HEK293 (cell line): ENCODE measurements around the gene SETD2.

ENCODE experiments used
- CTCF ChIA-PET: fragments of 350-600 bp; formaldehyde crosslinking; extraction: SDS; loops from one replicate; lab custom pipeline; 2021; ENCODE audit warnings: antibody characterized with exemption; lab: Yijun Ruan, JAX
- POLR2A ChIA-PET: fragments of 300-600 bp; formaldehyde crosslinking; extraction: SDS; loops from one replicate; lab custom pipeline; 2020; ENCODE audit warnings: antibody characterized with exemption, inconsistent platforms; lab: Yijun Ruan, JAX
- H3K27ac ChIP-seq: fragments of 200-500 bp; sonication (Bioruptor generic); 2 replicates; pipeline ENCODE4 v1.5.1; 2014; ENCODE audit warnings: low read depth, low read length, control low read depth, inconsistent platforms; ENCODE audit errors: extremely low read depth
- H3K36me3 ChIP-seq, 2 experiments: fragments of 200-500 bp in 1 of 2; sonication (Bioruptor generic) in 1 of 2; 1 replicate in 1 of 2; 2 replicates in 1 of 2; pipeline ENCODE4 v1.5.1; 2014 to 2017; ENCODE audit warnings: inconsistent platforms in 2 of 2, low read length in 2 of 2; ENCODE audit not compliant: control insufficient read depth in 2 of 2, insufficient read depth in 1 of 2
- H3K4me1 ChIP-seq: fragments of 200-500 bp; sonication (Bioruptor generic); 2 replicates; pipeline ENCODE4 v1.5.1; 2014; ENCODE audit warnings: mild to moderate bottlenecking, low read length, inconsistent platforms; ENCODE audit not compliant: control insufficient read depth, insufficient read depth
- H3K4me3 ChIP-seq: 2 replicates; pipeline ENCODE4 v1.5.1; 2011; ENCODE audit warnings: low read depth, mild to moderate bottlenecking, control low read depth, low read length, moderate library complexity
- H3K9me3 ChIP-seq: fragments of 200-500 bp; sonication (Bioruptor generic); 2 replicates; pipeline ENCODE4 v1.5.1; 2014; ENCODE audit warnings: low read depth, low read length, inconsistent platforms; ENCODE audit not compliant: control insufficient read depth, insufficient read depth
- BCL11B ChIP-seq: fragments of 450-650 bp; formaldehyde crosslinking; IDR thresholded peaks from 2 replicates; pipeline ENCODE4 v1.5.1; 2016; ENCODE audit warnings: low read depth, missing biosample characterization, missing genetic modification characterization
- GLIS1 ChIP-seq: fragments of 450-650 bp; formaldehyde crosslinking; IDR thresholded peaks from 2 replicates; pipeline ENCODE4 v1.5.1; 2016; ENCODE audit warnings: missing biosample characterization, missing genetic modification characterization
- HOXC10 ChIP-seq: sonication (generic); formaldehyde crosslinking; IDR thresholded peaks from 2 replicates; pipeline ENCODE4 v1.8.1; 2023; ENCODE audit warnings: mild to moderate bottlenecking, missing genetic modification reagents
- IKZF3 ChIP-seq: fragments of 450-650 bp; IDR thresholded peaks from 2 replicates; pipeline ENCODE4 v1.5.0; 2018; ENCODE audit warnings: missing biosample characterization, mild to moderate bottlenecking, missing genetic modification characterization, moderate library complexity
- KLF16 ChIP-seq: fragments of 450-650 bp; formaldehyde crosslinking; IDR thresholded peaks from 2 replicates; pipeline ENCODE4 v1.5.1; 2017; ENCODE audit warnings: missing biosample characterization, missing genetic modification characterization
- WT1 ChIP-seq: fragments of 450-650 bp; formaldehyde crosslinking; IDR thresholded peaks from 2 replicates; pipeline ENCODE4 v1.5.1; 2016; ENCODE audit warnings: missing biosample characterization, missing genetic modification characterization
- YY1 ChIP-seq: fragments of 450-650 bp; formaldehyde crosslinking; IDR thresholded peaks from 2 replicates; pipeline ENCODE4 v1.5.1; 2018; ENCODE audit warnings: missing biosample characterization, missing genetic modification characterization
- ZBTB10 ChIP-seq: fragments of 450-650 bp; formaldehyde crosslinking; IDR thresholded peaks from 2 replicates; pipeline ENCODE4 v1.5.1; 2016; ENCODE audit warnings: missing biosample characterization, missing genetic modification characterization
- ZNF10 ChIP-seq: fragments of 450-650 bp; formaldehyde crosslinking; IDR thresholded peaks from 2 replicates; pipeline ENCODE4 v1.5.1; 2017; ENCODE audit warnings: missing biosample characterization, missing genetic modification characterization
- ZNF146 ChIP-seq: fragments of 450-650 bp; formaldehyde crosslinking; IDR thresholded peaks from 2 replicates; pipeline ENCODE4 v1.5.1; 2016; ENCODE audit warnings: missing biosample characterization, missing genetic modification characterization
- ZNF169 ChIP-seq: fragments of 450-650 bp; formaldehyde crosslinking; IDR thresholded peaks from 2 replicates; pipeline ENCODE4 v1.5.1; 2016; ENCODE audit warnings: missing biosample characterization, missing genetic modification characterization
- ZNF184 ChIP-seq: fragments of 450-650 bp; IDR thresholded peaks from 2 replicates; pipeline ENCODE4 v1.5.1; 2018; ENCODE audit warnings: missing biosample characterization, mild to moderate bottlenecking, missing genetic modification characterization
- ZNF223 ChIP-seq: fragments of 450-650 bp; formaldehyde crosslinking; IDR thresholded peaks from 2 replicates; pipeline ENCODE4 v1.5.1; 2016; ENCODE audit warnings: missing biosample characterization, missing genetic modification characterization
- ZNF24 ChIP-seq: fragments of 450-650 bp; formaldehyde crosslinking; IDR thresholded peaks from 2 replicates; pipeline ENCODE4 v1.5.1; 2016; ENCODE audit warnings: missing biosample characterization, missing genetic modification characterization
- ZNF266 ChIP-seq: fragments of 450-650 bp; formaldehyde crosslinking; IDR thresholded peaks from 2 replicates; pipeline ENCODE4 v1.5.1; 2016; ENCODE audit warnings: missing biosample characterization, missing genetic modification characterization, low read depth
- ZNF302 ChIP-seq: fragments of 450-650 bp; formaldehyde crosslinking; IDR thresholded peaks from 2 replicates; pipeline ENCODE4 v1.5.1; 2016; ENCODE audit warnings: missing biosample characterization, missing genetic modification characterization, low read depth
- ZNF335 ChIP-seq: fragments of 450-650 bp; formaldehyde crosslinking; conservative IDR thresholded peaks from 2 replicates; pipeline ENCODE4 v1.5.1; 2016; ENCODE audit warnings: missing biosample characterization, missing genetic modification characterization
- ZNF366 ChIP-seq: fragments of 450-650 bp; formaldehyde crosslinking; conservative IDR thresholded peaks from 2 replicates; pipeline ENCODE4 v1.5.1; 2016; ENCODE audit warnings: missing biosample characterization, missing genetic modification characterization
- ZNF391 ChIP-seq: fragments of 450-650 bp; formaldehyde crosslinking; IDR thresholded peaks from 2 replicates; pipeline ENCODE4 v1.5.1; 2016; ENCODE audit warnings: low read depth, missing biosample characterization, missing genetic modification characterization, borderline replicate concordance
- ZNF518A ChIP-seq: fragments of 450-650 bp; formaldehyde crosslinking; conservative IDR thresholded peaks from 2 replicates; pipeline ENCODE4 v1.5.1; 2016; ENCODE audit warnings: low read depth, missing biosample characterization, missing genetic modification characterization
- ZNF555 ChIP-seq: fragments of 450-650 bp; formaldehyde crosslinking; conservative IDR thresholded peaks from 2 replicates; pipeline ENCODE4 v1.5.1; 2017; ENCODE audit warnings: missing biosample characterization, mild to moderate bottlenecking, missing genetic modification characterization, inconsistent platforms
- ZNF600 ChIP-seq: fragments of 450-650 bp; formaldehyde crosslinking; IDR thresholded peaks from 2 replicates; pipeline ENCODE4 v1.5.1; 2016; ENCODE audit warnings: missing biosample characterization, missing genetic modification characterization
- ZNF664 ChIP-seq: fragments of 450-650 bp; formaldehyde crosslinking; IDR thresholded peaks from 2 replicates; pipeline ENCODE4 v1.5.1; 2016; ENCODE audit warnings: missing biosample characterization, missing genetic modification characterization
- ZNF707 ChIP-seq: fragments of 450-650 bp; formaldehyde crosslinking; IDR thresholded peaks from 2 replicates; pipeline ENCODE4 v1.5.1; 2016; ENCODE audit warnings: missing biosample characterization, missing genetic modification characterization
- ZNF776 ChIP-seq: fragments of 450-650 bp; formaldehyde crosslinking; IDR thresholded peaks from 2 replicates; pipeline ENCODE4 v1.5.0; 2017; ENCODE audit warnings: missing biosample characterization, missing genetic modification characterization, borderline replicate concordance
- ZNF830 ChIP-seq: fragments of 450-650 bp; IDR thresholded peaks from 2 replicates; pipeline ENCODE4 v1.5.0; 2018; ENCODE audit warnings: missing biosample characterization, missing genetic modification characterization, low read depth, mild to moderate bottlenecking, moderate library complexity

Gene SETD2

GRCh38 chr3:47013231-47013630 is 150.7 kb downstream of the SETD2 start:
- Histone ChIP-seq H3K4me1 (no peaks in the 10 kb centered on the region), H3K27ac (no peak overlapping the region), H3K36me3 (peaks cover 0 to 39% of the 10 kb centered on the region in 2 experiments; a peak in 1 of 3 replicates), H3K9me3 (no peaks in the 10 kb centered on the region), H3K4me3 (no peak overlapping the region)
- ChIA-PET CTCF (interaction anchor here (1.1 kb wide), 1 partner anchor 15 kb away, joined by 5 read pairs; no protein-coding TSS in a partner anchor), POLR2A (no interaction called here)
- TF ChIP-seq ZNF600 (tag by site-specific recombination) (no peak), ZNF391 (tag by site-specific recombination) (no peak), ZNF266 (tag by site-specific recombination) (no peak), YY1 (tag by site-specific recombination) (no peak), GLIS1 (tag by site-specific recombination) (no peak), IKZF3 (no peak), ZNF169 (tag by site-specific recombination) (no peak), BCL11B (tag by site-specific recombination) (no peak), ZNF146 (tag by site-specific recombination) (no peak), ZNF223 (tag by site-specific recombination) (no peak), ZNF664 (tag by site-specific recombination) (no peak), ZBTB10 (tag by site-specific recombination) (no peak), WT1 (tag by site-specific recombination) (no peak), ZNF24 (tag by site-specific recombination) (no peak), ZNF335 (no peak), ZNF707 (tag by site-specific recombination) (no peak), ZNF518A (tag by site-specific recombination) (no peak), ZNF302 (tag by site-specific recombination) (no peak)

- ChIA-PET CTCF (no interaction called here), POLR2A (no interaction called here)
- H3K27ac ChIP-seq: no peak overlapping the region
- no peaks in the 10 kb centered on the region for H3K9me3 ChIP-seq
- H3K4me3 ChIP-seq: no peak overlapping the region
- H3K36me3 ChIP-seq: peaks cover 0 to 37% of the 10 kb centered on the region in 2 experiments; a peak in 1 of 3 replicates
- no peaks in the 10 kb centered on the region for H3K4me1 ChIP-seq
- TF ChIP-seq ZNF555 (tag by site-specific recombination) (no peak), ZNF776 (tag by site-specific recombination) (no peak), ZNF830 (tag by site-specific recombination) (no peak), KLF16 (tag by site-specific recombination) (no peak), ZNF10 (no peak), ZNF184 (no peak), HOXC10 (CRISPR knock-in tag) (no peak), ZNF366 (tag by site-specific recombination) (no peak)
Measured at GRCh38 chr3:47012342-47013230, 151.3 kb downstream of the SETD2 start.
